ENCODE data around the gene SPSB3. TPM values are rescaled to one million over a fixed set of nuclear protein-coding genes. Genes with fewer than 3 reads are reported as not detected.
A peak's percentile ranks its signal among the peaks of the same experiment; 100 is the strongest.

SPSB3 gene
- total and polyA plus RNA-seq, 9 of the 15 experiments (the other 6 are each of a cell fraction or from before 2014, with no cell fraction given): 0.39 to 37.4 (median 7.1) TPM

GRCh38 chr16:1765826-1766225 is 16.5 kb downstream of the SPSB3 start:
- no peaks in the 10 kb centered on the region for H3K27me3 ChIP-seq (ENCODE audit: control insufficient read depth in 2 of 2, insufficient read depth in 2 of 2, low read length in 2 of 2)
- WGBS (ENCODE audit: insufficient coverage, low coverage, missing lambda C conversion rate): 86% methylated on average over 8 of the region's 22 CpGs
- 0 out of 2 replicates have a peak, but pooled peaks cover 4% of the 10 kb centered on the region for H4K20me1 ChIP-seq (replicated peaks; ENCODE audit: control insufficient read depth, insufficient read depth, low read length)
- ChIA-PET CTCF (ENCODE audit: low intra/inter-chr PET ratio) (no interaction called here), POLR2A (interaction anchor here (0.8 to 1.5 kb wide), 3 partner anchors 8 to 43 kb away, joined by 3 to 4 read pairs (median 4); partner anchors contain the start of gene NUBP2)
- H2AFZ ChIP-seq (ENCODE audit: low read depth, low read length): no peak overlapping the region
- H3K27ac ChIP-seq (ENCODE audit: extremely low read depth, low read depth, low read length): no peak overlapping the region
- peaks cover 87% of the 10 kb centered on the region; the same call in 2 of the 3 replicates for H3K36me3 ChIP-seq (ENCODE audit: control insufficient read depth, insufficient read depth, low read length)
- H3K9ac ChIP-seq (ENCODE audit: insufficient read depth in 1 of 2, low read depth in 2 of 2, low read length in 2 of 2): no peak overlapping the region
- no peaks in the 10 kb centered on the region for H3K9me3 ChIP-seq (replicated peaks; ENCODE audit: control insufficient read depth, insufficient read depth, low read depth, low read length)
- ATAC-seq: no peak
- no peaks in the 10 kb centered on the region for H3K9me1 ChIP-seq (ENCODE audit: control insufficient read depth, insufficient read depth, low read length)
- intact Hi-C loops (cut with micrococcal nuclease) (no loop called here), in situ Hi-C loops (cut with MboI) (no loop called here)
- peaks cover 16 to 90% of the 10 kb centered on the region in 2 experiments; a peak in 4 of 5 replicates for H3K4me1 ChIP-seq (replicated peaks in 1 of 2; ENCODE audit: control insufficient read depth in 2 of 2, insufficient read depth in 2 of 2, low read length in 2 of 2)
- H3K79me2 ChIP-seq (ENCODE audit: control insufficient read depth, insufficient read depth, low read length): peaks cover 10% of the 10 kb centered on the region
- no peak for TF ChIP-seq SP1 (CRISPR knock-in tag; IDR thresholded peaks at IDR 0.05)
- peak; percentile 48; the same call in 1 of the 2 replicates for TF ChIP-seq POLR2G (IDR thresholded peaks at IDR 0.05; ENCODE audit: low read depth, low read length)
- TF ChIP-seq XRCC5 (IDR thresholded peaks at IDR 0.05; ENCODE audit: low read depth, low read length): no peak
- DNase-seq (ENCODE audit: extremely low read depth in 1 of 4, low spot score in 3 of 4): no peak
- no TSS peak for BruUV-seq (replicated peaks)
- no peak overlapping the region for H3K4me2 ChIP-seq (ENCODE audit: insufficient read depth, low read length)
- no peak for FAIRE-seq
- no peak overlapping the region for H3K4me3 ChIP-seq

DNA sequence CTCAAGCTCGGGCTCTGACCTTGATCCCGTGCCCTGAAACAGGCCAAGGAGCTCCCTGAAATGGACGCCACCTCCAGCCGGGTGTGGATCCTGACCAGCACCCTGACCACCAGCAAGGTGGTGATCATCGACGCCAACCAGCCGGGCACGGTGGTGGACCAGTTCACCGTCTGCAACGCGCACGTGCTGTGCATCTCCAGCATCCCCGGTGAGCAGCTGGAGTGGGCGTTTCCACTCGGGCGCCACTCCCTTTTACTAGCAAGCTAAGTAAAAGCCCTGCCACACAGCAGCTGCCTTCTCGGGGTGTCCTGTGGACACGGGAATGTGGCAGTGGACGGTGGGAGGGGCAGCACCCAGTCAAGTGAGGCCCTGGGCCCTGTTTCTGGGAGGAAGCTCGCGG is 17.4 kb downstream of the SPSB3 start:
- no peak overlapping the region for H3K27ac ChIP-seq (ENCODE audit: extremely low read depth, low read depth, low read length)
- ChIA-PET CTCF (ENCODE audit: low intra/inter-chr PET ratio) (no interaction called here), POLR2A (interaction anchor here (1.0 to 1.5 kb wide), 2 partner anchors 18 to 42 kb away, joined by 3 to 4 read pairs; partner anchors contain the start of gene NUBP2)
- no peaks in the 10 kb centered on the region for H4K20me1 ChIP-seq (replicated peaks; ENCODE audit: control insufficient read depth, insufficient read depth, low read length)
- DNase-seq (ENCODE audit: extremely low read depth in 1 of 4, low spot score in 3 of 4) (no peak), ATAC-seq (no peak), FAIRE-seq (no peak)
- peaks cover under 1% of the 10 kb centered on the region; the same call in 2 of the 3 replicates for H3K79me2 ChIP-seq (ENCODE audit: control insufficient read depth, insufficient read depth, low read length)
- H3K9me1 ChIP-seq (ENCODE audit: control insufficient read depth, insufficient read depth, low read length): no peaks in the 10 kb centered on the region
- intact Hi-C loops (cut with micrococcal nuclease): no loop called here
- peaks cover 10 to 88% of the 10 kb centered on the region in 2 experiments; a peak in 4 of 5 replicates for H3K4me1 ChIP-seq (replicated peaks in 1 of 2; ENCODE audit: control insufficient read depth in 2 of 2, insufficient read depth in 2 of 2, low read length in 2 of 2)
- 94% methylated on average over 18 of the region's 21 CpGs for WGBS (ENCODE audit: insufficient coverage, low coverage, missing lambda C conversion rate)
- no peak overlapping the region for H2AFZ ChIP-seq (ENCODE audit: low read depth, low read length)
- no peak overlapping the region for H3K4me2 ChIP-seq (ENCODE audit: insufficient read depth, low read length)
- H3K27me3 ChIP-seq (ENCODE audit: control insufficient read depth in 2 of 2, insufficient read depth in 2 of 2, low read length in 2 of 2): no peaks in the 10 kb centered on the region
- BruUV-seq (replicated peaks): no TSS peak
- no peak overlapping the region for H3K4me3 ChIP-seq
- in situ Hi-C loops (cut with MboI): loop anchor here (5.0 kb wide), 1 partner anchor 53 kb away; no protein-coding TSS in a partner anchor
- no peaks in the 10 kb centered on the region for H3K9me3 ChIP-seq (replicated peaks; ENCODE audit: control insufficient read depth, insufficient read depth, low read depth, low read length)
- peak overlapping the region in 1 of 2 experiments; percentile 15; a peak in 2 of 4 replicates for H3K9ac ChIP-seq (ENCODE audit: insufficient read depth in 1 of 2, low read depth in 2 of 2, low read length in 2 of 2)
- peaks cover 87% of the 10 kb centered on the region; the same call in 2 of the 3 replicates for H3K36me3 ChIP-seq (ENCODE audit: control insufficient read depth, insufficient read depth, low read length)
- TF ChIP-seq, protein P1, sequence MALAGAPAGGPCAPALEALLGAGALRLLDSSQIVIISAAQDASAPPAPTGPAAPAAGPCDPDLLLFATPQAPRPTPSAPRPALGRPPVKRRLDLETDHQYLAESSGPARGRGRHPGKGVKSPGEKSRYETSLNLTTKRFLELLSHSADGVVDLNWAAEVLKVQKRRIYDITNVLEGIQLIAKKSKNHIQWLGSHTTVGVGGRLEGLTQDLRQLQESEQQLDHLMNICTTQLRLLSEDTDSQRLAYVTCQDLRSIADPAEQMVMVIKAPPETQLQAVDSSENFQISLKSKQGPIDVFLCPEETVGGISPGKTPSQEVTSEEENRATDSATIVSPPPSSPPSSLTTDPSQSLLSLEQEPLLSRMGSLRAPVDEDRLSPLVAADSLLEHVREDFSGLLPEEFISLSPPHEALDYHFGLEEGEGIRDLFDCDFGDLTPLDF (CRISPR knock-in tag; IDR thresholded peaks at IDR 0.05): no peak
- no peak for TF ChIP-seq ZNF263 (CRISPR knock-in tag; IDR thresholded peaks at IDR 0.05; ENCODE audit: borderline replicate concordance)
- TF ChIP-seq, protein P2, sequence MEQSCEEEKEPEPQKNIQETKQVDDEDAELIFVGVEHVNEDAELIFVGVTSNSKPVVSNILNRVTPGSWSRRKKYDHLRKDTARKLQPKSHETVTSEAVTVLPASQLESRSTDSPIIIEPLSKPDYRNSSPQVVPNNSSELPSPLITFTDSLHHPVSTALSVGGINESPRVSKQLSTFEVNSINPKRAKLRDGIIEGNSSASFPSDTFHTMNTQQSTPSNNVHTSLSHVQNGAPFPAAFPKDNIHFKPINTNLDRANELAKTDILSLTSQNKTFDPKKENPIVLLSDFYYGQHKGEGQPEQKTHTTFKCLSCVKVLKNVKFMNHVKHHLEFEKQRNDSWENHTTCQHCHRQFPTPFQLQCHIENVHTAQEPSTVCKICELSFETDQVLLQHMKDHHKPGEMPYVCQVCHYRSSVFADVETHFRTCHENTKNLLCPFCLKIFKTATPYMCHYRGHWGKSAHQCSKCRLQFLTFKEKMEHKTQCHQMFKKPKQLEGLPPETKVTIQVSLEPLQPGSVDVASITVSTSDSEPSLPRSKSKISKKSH (CRISPR knock-in tag; IDR thresholded peaks at IDR 0.05): no peak
- no peak for TF ChIP-seq MIER1 (IDR thresholded peaks at IDR 0.05; ENCODE audit: low read depth)
- no peak for TF ChIP-seq KLF13 (tag; IDR thresholded peaks at IDR 0.05; ENCODE audit: borderline replicate concordance, low read depth)
- TF ChIP-seq ZC3H11A (IDR thresholded peaks at IDR 0.05; ENCODE audit: low read depth, low read length): no peak
- no peak for TF ChIP-seq ZNF146 (CRISPR knock-in tag; IDR thresholded peaks at IDR 0.05; ENCODE audit: unreplicated experiment)
- no peak for TF ChIP-seq PREB (CRISPR knock-in tag; IDR thresholded peaks at IDR 0.05)
- no peak for TF ChIP-seq EWSR1 (IDR thresholded peaks at IDR 0.05; ENCODE audit: borderline replicate concordance, low read depth, partially characterized antibody)

Measured in K562 (cell line).